DOHH2 (cell line): ENCODE measurements around the gene HDHD2.

Source experiments
- H3F3A ChIP-seq: fragments of 200-600 bp; sonication (generic), shearing (Covaris generic); 2 replicates; pipeline ENCODE4 v1.6.0; 2016; ENCODE audit warnings: antibody characterized with exemption, mild to moderate bottlenecking; ENCODE audit not compliant: control insufficient read depth, insufficient read depth
- H3K27ac ChIP-seq: fragments of 200-600 bp; sonication (generic); 2 replicates; pipeline ENCODE4 v1.5.1; 2014; ENCODE audit warnings: low read depth, mild to moderate bottlenecking, low read length, moderate library complexity
- H3K27me3 ChIP-seq: fragments of 200-600 bp; sonication (generic); 2 replicates; pipeline ENCODE4 v1.6.1; 2014; ENCODE audit warnings: mild to moderate bottlenecking, low read length, mixed read lengths; ENCODE audit not compliant: control insufficient read depth
- H3K36me3 ChIP-seq: fragments of 200-600 bp; sonication (generic); 2 replicates; pipeline ENCODE4 v1.6.1; 2014; ENCODE audit warnings: mild to moderate bottlenecking, low read length, moderate library complexity, mixed read lengths; ENCODE audit not compliant: control insufficient read depth
- H3K4me1 ChIP-seq: fragments of 200-600 bp; sonication (generic); 2 replicates; pipeline ENCODE4 v1.6.1; 2014; ENCODE audit warnings: mild to moderate bottlenecking, low read length, mixed read lengths; ENCODE audit not compliant: control insufficient read depth
- H3K4me2 ChIP-seq: fragments of 200-600 bp; sonication (generic); 2 replicates; pipeline ENCODE4 v1.6.0; 2014; ENCODE audit warnings: mild to moderate bottlenecking, low read length, moderate library complexity
- H3K4me3 ChIP-seq: fragments of 200-600 bp; sonication (generic); 2 replicates; pipeline ENCODE4 v1.5.1; 2014; ENCODE audit warnings: mild to moderate bottlenecking, low read length, mixed read lengths
- H3K79me2 ChIP-seq: fragments of 200-600 bp; sonication (generic); 2 replicates; pipeline ENCODE4 v1.6.1; 2014; ENCODE audit warnings: mild to moderate bottlenecking, low read length, mixed read lengths; ENCODE audit not compliant: control insufficient read depth
- H3K9me2 ChIP-seq: fragments of 200-600 bp; sonication (generic); replicated peaks from 2 replicates; pipeline ENCODE4 v1.6.1; 2014; ENCODE audit warnings: mild to moderate bottlenecking, low read length, mixed read lengths; ENCODE audit not compliant: control insufficient read depth
- H3K9me3 ChIP-seq: fragments of 200-600 bp; sonication (generic); 2 replicates; pipeline ENCODE4 v1.6.1; 2014; ENCODE audit warnings: antibody characterized with exemption, low read length, mixed read lengths; ENCODE audit not compliant: control insufficient read depth, insufficient read depth
- H4K20me1 ChIP-seq: fragments of 200-600 bp; sonication (generic); 2 replicates; pipeline ENCODE4 v1.6.0; 2014; ENCODE audit warnings: low read depth, mild to moderate bottlenecking, antibody characterized with exemption, low read length, moderate library complexity; ENCODE audit not compliant: control insufficient read depth, insufficient read depth
- CTCF ChIP-seq: fragments of 200-600 bp; sonication (generic); IDR thresholded peaks from one replicate; pipeline ENCODE4 v1.5.1; 2014; ENCODE audit warnings: antibody characterized with exemption, mild to moderate bottlenecking, low read depth, low read length; ENCODE audit not compliant: poor library complexity, severe bottlenecking
- EZH2phosphoT487 ChIP-seq: fragments of 200-600 bp; sonication (generic); IDR thresholded peaks from 2 replicates; pipeline ENCODE4 v1.6.1; 2017; ENCODE audit warnings: borderline replicate concordance, mild to moderate bottlenecking, antibody characterized with exemption, low read length, moderate library complexity, mixed read lengths

HDHD2 gene

GRCh38 chr18:47175898-47176575, 25.7 kb upstream of the HDHD2 start, which contains the start of gene IER3IP1:
TSS of gene IER3IP1 (minus strand) at chr18:47176364. CDS start at chr18:47176277, 87 bp downstream.
- no peaks in the 10 kb centered on the region for H3K27me3 ChIP-seq
- no peaks in the 10 kb centered on the region for H3K9me2 ChIP-seq
- peak within 1 kb of the TSS; percentile 94 for H3K4me3 ChIP-seq
- peaks cover 51% of the 10 kb centered on the region for H3K79me2 ChIP-seq
- H4K20me1 ChIP-seq: peaks cover 11% of the 10 kb centered on the region
- no peak for TF ChIP-seq EZH2phosphoT487
- peak; percentile 25 for TF ChIP-seq CTCF
- no peaks in the 10 kb centered on the region for H3K9me3 ChIP-seq
- peaks cover 47% of the 10 kb centered on the region for H3K4me1 ChIP-seq
- peak within 1 kb of the TSS; percentile 45 for H3K27ac ChIP-seq
- no peaks in the 10 kb centered on the region for H3F3A ChIP-seq
- H3K4me2 ChIP-seq: peak within 1 kb of the TSS; percentile 56
- H3K36me3 ChIP-seq: peaks cover 32% of the 10 kb centered on the region

- peaks cover 11% of the 10 kb centered on the region for H4K20me1 ChIP-seq
- peak overlapping the region; percentile 94 for H3K4me3 ChIP-seq
- no peak for TF ChIP-seq CTCF
- no peak for TF ChIP-seq EZH2phosphoT487
- peaks cover 36% of the 10 kb centered on the region for H3K36me3 ChIP-seq
- H3K27me3 ChIP-seq: no peaks in the 10 kb centered on the region
- H3K4me1 ChIP-seq: peaks cover 41% of the 10 kb centered on the region
- H3K79me2 ChIP-seq: peaks cover 57% of the 10 kb centered on the region
- H3K4me2 ChIP-seq: peak overlapping the region; percentile 56
- H3K27ac ChIP-seq: peak overlapping the region; percentile 45
- H3K9me3 ChIP-seq: no peaks in the 10 kb centered on the region
- H3F3A ChIP-seq: no peaks in the 10 kb centered on the region
- no peaks in the 10 kb centered on the region for H3K9me2 ChIP-seq
These were observed 25.1 kb upstream of the HDHD2 start for GRCh38 chr18:47175283-47175897.

GRCh38 chr18:47174545-47175116, 24.3 kb upstream of the HDHD2 start:
- Histone ChIP-seq H3K27ac (no peak overlapping the region), H3F3A (no peaks in the 10 kb centered on the region), H3K4me1 (peaks cover 33% of the 10 kb centered on the region), H3K9me3 (no peaks in the 10 kb centered on the region), H3K4me2 (peak overlapping the region; percentile 56), H3K36me3 (peaks cover 40% of the 10 kb centered on the region), H3K4me3 (peak overlapping the region; percentile 94), H3K9me2 (no peaks in the 10 kb centered on the region), H4K20me1 (peaks cover 11% of the 10 kb centered on the region), H3K27me3 (no peaks in the 10 kb centered on the region), H3K79me2 (peaks cover 63% of the 10 kb centered on the region)
- no peak for TF ChIP-seq EZH2phosphoT487
- TF ChIP-seq CTCF: no peak
